HG03439 (cell line): ENCODE measurements around the gene LBX1.
"Not testable (repeated sequence)": the region's sequence is repeated elsewhere in the genome, so short reads cannot be mapped to it uniquely, and the experiment has no call there.

Source experiments
- ATAC-seq: cut with Tn5 transposase; IDR thresholded peaks from one replicate; pipeline ENCODE4 v1.9.1; 2021; ENCODE audit warnings: mild to moderate bottlenecking, moderate library complexity; ENCODE audit not compliant: unreplicated experiment

Gene LBX1

GRCh38 chr10:101214446-101215396, 14.5 kb downstream of the LBX1 start:
- ATAC-seq: no peak

- no peak for ATAC-seq
Observed at GRCh38 chr10:101208543-101208942, 20.7 kb downstream of the LBX1 start.

- ATAC-seq: no peak
Observed at GRCh38 chr10:101207026-101207425, 22.2 kb downstream of the LBX1 start.

- ATAC-seq: not testable (repeated sequence)
Observed at GRCh38 chr10:101202667-101203066, 26.6 kb downstream of the LBX1 start.

GRCh38 chr10:101198326-101198977, 30.8 kb downstream of the LBX1 start:
- ATAC-seq: not testable (repeated sequence)

- no peak for ATAC-seq
Observed at GRCh38 chr10:101195921-101196320, 33.3 kb downstream of the LBX1 start.

- no peak for ATAC-seq
Observed at GRCh38 chr10:101189461-101190401, 39.5 kb downstream of the LBX1 start.

GRCh38 chr10:101188942-101189341, 40.3 kb downstream of the LBX1 start:
- no peak for ATAC-seq

GRCh38 chr10:101183458-101184183, 45.6 kb downstream of the LBX1 start:
- no peak for ATAC-seq

- no peak for ATAC-seq
Observed at GRCh38 chr10:101182936-101183335, 46.3 kb downstream of the LBX1 start.
